HG03103 (cell line): ENCODE data around the gene PRR11.
"Not testable (repeated sequence)": the region's sequence is repeated elsewhere in the genome, so short reads cannot be mapped to it uniquely, and the experiment has no call there.

Source experiments
- ATAC-seq: cut with Tn5 transposase; IDR thresholded peaks from one replicate; pipeline ENCODE4 v1.9.1; 2021; ENCODE audit warnings: low read depth; ENCODE audit not compliant: unreplicated experiment

Gene PRR11

GRCh38 chr17:59151006-59151405 is 4.5 kb upstream of the PRR11 start:
- no peak for ATAC-seq

GRCh38 chr17:59151591-59151990 is 4.0 kb upstream of the PRR11 start:
- no peak for ATAC-seq

GRCh38 chr17:59152925-59153324 is 2.6 kb upstream of the PRR11 start:
- ATAC-seq = no peak

GRCh38 chr17:59154292-59154720 is 1.2 kb upstream of the PRR11 start:
- ATAC-seq = no peak

DNA sequence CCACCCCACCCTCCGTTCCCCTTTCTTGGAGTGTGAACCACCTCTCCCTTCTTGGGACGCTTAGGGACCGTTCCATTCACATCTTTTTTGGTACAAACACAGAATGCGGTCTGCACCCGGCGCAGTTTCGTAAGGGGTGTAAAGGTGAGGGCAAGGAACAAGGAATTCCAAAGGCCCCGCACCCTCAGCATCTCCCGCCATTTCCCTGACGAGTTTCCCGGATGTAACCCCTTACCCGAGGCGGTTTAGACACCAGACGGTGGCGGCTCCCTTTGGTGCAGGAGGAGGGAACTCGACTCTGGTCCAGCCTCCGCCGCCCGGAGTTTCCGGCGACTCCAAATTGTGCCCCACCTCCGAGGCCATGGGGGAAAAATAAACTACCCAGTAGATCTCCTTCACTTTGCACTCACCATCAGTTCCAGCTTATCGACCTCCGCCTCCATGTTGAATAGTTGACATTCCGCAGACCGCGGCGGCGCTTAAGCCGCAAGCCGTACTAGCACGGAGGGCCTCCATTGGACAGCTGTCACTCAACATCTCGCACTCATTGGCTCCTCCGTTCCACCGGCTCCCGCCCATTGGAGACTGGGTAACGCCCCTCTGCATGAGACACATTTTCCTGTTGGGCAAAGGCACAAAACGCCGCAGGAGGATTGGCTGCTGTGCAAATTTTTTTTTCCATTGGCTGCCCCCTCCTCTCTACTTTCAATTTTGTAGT is 666 bp upstream of the PRR11 start, which contains the start of gene SKA2:
Gene SKA2, minus strand, starts transcription at position 466 of the 718 bp plus-strand sequence. Its CDS starts 23 bp downstream, at position 443.
- ATAC-seq = peak; percentile 74

GRCh38 chr17:59160157-59161025 is 4.8 kb downstream of the PRR11 start:
- no peak for ATAC-seq

- no peak for ATAC-seq
These were observed 5.9 kb downstream of the PRR11 start for GRCh38 chr17:59161477-59161876.

DNA sequence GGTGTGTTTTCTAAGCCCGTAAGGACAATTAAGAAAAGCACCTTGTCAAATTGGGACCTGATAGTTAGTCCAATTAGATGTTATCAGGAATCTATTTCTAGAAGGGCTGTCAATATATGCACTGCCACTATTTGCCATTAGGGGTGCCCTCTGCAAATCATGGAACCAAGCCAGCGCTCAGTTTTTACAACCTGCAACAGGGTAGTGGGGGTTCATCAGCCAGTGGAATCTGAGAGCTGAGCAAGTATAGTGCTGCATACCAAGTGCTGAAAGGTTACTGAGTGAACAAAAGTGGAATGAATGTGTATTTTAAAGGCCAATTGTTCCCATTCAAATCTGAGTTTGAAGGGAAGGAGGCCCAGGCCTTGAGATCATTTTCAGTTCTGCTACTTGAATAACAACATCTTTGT is 10.4 kb downstream of the PRR11 start:
- ATAC-seq = no peak

DNA sequence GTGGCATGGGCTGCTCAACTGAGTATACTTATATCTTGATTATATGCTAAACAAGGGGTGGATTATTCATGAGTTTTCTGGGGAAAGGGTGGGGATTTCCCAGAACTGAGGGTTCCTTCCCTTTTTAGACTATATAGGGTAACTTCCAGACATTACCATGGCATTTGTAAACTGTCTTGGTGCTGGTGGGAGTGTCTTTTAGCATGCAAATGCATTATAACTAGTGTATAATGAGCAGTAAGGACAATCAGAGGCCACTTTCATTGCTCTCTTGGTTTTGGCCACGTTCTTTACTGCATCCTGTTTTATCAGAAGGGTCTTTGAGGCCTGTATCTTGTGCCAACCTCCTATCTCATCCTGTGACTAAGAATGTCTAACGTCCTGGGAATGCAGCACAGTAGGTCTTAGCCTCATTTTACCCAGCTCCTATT is 12.0 kb downstream of the PRR11 start:
- ATAC-seq = no peak

GRCh38 chr17:59172436-59173004 is 17.0 kb downstream of the PRR11 start:
- no peak for ATAC-seq

DNA sequence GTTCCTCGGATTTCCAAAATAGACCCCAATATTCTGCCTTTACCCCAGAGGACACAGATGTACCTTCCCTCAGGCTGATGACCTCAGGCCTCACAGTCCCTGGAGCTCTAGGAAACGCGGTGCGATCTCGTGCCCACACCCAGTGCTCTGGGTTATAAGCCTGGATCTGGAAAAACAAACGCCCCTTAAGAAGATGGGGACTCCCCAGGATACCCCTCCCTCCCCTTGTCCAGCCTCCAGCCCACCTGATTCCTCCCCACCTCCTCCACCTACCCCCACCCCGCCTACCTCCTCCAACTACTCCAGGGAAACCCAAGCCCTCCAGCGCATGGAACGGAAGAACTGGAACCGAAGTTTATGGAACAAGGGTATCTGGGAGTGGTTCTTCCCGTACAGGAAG is 19.1 kb downstream of the PRR11 start:
- ATAC-seq = no peak

DNA sequence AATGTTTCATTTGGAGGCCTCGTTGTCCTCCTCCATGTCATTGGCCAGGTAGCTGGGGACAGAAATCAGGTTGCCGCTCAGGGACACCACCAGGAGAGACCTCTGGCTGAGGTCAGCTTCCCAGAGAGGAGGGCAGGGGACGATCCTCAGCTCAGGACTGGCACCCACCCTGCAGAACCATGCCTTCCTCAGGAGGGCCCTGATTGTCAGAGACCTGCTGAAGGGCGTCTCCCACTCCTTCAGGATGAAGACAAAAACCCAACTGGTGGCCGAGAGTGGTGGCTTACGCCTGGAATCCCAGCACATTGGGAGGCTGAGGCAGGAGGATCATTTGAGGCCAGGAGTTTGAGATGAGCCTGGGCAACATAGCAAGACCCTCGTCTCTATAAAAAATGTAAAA is 19.5 kb downstream of the PRR11 start:
- no peak for ATAC-seq

DNA sequence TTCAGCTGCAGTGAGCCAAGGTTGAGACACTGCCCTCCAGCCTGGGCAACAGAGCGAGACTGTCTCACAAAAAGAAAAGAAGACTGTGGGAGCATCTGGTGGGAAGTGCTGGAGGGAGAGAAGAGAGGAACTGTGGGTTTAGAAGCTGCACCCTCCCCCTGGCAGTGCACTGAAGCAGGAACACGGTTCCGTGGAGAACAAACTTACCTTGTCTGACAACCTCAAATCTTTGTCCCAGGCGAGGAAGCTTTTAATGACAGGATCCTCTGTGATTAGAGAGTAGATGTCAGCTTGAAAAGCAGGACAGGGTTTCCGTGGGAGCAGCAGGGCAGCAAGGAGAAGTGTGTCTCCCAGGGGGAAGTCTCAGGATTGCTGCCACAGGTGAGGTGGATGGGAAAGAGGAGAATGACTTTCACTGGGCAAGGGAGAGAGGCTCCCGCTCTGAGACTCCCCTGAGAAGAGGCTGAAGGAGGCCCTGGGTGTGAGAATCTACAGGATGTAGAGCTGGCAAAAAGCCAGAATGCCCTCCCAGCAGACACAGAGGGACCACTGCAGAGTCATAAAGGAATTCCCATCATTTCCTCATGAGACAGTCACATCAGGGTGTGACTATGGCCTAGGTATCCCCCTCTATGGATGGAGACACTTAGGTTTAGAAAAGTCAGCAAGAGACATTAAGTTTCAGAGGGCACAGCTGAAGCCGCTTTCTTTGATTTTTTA is 22.9 kb downstream of the PRR11 start:
- ATAC-seq = no peak

GRCh38 chr17:59179601-59180000 is 24.1 kb downstream of the PRR11 start:
- not testable (repeated sequence) for ATAC-seq

DNA sequence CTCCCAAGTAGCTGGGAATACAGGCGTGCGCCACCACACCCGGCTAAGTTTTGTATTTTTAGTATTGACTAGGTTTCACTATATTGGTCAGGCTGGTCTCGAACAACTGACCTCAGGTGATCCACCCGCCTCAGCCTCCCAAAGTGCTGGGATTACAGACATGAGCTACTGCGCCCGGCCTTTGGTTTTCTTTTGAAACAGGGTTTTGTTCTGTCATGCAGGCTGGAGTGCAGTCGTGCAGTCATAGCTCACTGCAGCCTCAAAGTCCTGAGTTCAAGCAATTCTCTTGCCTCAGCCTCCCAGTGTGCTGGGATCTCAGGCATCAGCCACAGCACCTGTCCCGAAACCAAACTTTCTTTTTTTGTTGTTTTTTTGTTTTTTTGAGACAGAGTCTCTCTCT is 25.1 kb downstream of the PRR11 start:
- ATAC-seq = no peak

DNA sequence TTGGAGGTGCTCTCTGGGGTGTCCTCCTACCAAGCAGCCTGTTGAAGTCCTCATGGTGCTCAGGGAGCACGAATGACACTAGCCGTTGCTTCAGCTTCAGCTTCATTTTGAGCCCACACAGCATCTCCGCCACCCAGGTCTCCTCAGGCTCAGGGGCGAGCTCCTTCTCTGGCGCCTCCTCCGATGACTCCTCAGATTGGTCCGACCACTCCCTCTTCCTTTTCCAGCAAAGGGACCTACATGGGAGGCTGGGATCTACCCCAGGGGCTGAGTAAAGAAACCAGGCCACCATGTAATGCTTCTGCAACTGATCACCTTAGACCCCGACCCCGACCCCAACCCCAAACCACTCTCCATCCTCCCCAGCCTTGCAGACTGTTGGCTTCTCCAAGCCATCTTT is 25.9 kb downstream of the PRR11 start:
- ATAC-seq = no peak

- ATAC-seq = no peak
These were observed 30.5 kb downstream of the PRR11 start for GRCh38 chr17:59185997-59186396.

DNA sequence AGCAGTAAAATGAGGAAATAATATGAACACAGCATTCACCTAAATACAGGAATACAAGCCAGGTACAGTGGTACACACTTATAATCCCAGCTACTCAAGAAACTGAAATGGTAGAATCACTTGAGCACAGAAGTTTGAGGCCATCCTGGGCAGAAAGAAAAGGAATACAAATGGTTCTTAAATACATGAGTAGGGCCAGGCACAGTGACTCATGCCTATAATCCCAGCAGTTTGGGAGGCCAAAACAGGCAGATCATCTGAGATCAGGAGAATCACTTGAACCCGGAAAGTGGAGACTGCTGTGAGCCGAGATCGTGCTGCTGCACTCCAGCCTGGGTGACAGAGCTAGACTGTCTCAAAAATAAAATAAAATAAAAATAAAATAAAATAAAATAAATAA is 31.3 kb downstream of the PRR11 start:
- ATAC-seq = no peak

- ATAC-seq = no peak
These were observed 35.3 kb downstream of the PRR11 start for GRCh38 chr17:59190806-59191205.

GRCh38 chr17:59193336-59193862 is 37.9 kb downstream of the PRR11 start:
- no peak for ATAC-seq
